ENCODE results near the gene NEK2. TPM values are rescaled to one million over a fixed set of nuclear protein-coding genes. Genes with fewer than 3 reads are reported as not detected.
"Not testable (repeated sequence)": the region's sequence is repeated elsewhere in the genome, so short reads cannot be mapped to it uniquely, and the experiment has no call there.

NEK2 gene
- polyA plus RNA-seq, 3 donors, result 0.07 TPM; not detected in 1

- no peak overlapping the region for H3K27ac ChIP-seq (ENCODE audit: low read depth, low read length)
- 43 to 54% (median 48%) methylated on average over 13 of the region's 13 CpGs for WGBS, 3 donors
Observed at GRCh38 chr1:211639475-211640300, 35.7 kb downstream of the NEK2 start.

GRCh38 chr1:211638689-211639101 lies 36.7 kb downstream of the NEK2 start:
- no peak overlapping the region for H3K27ac ChIP-seq (ENCODE audit: low read depth, low read length)
- 83 to 88% (median 86%) methylated on average over 5 of the region's 5 CpGs for WGBS, 3 donors

- no peak overlapping the region for H3K27ac ChIP-seq (ENCODE audit: low read depth, low read length)
- WGBS, 3 donors, result 70 to 84% (median 76%) methylated on average over 5 of the region's 5 CpGs
Observed at GRCh38 chr1:211638246-211638645, 37.2 kb downstream of the NEK2 start.

GRCh38 chr1:211637066-211637465 lies 38.4 kb downstream of the NEK2 start:
- WGBS, 3 donors, result 73 to 82% (median 78%) methylated on average over 3 of the region's 3 CpGs
- no peak overlapping the region for H3K27ac ChIP-seq (ENCODE audit: low read depth, low read length)

- H3K27ac ChIP-seq (ENCODE audit: low read depth, low read length), result not testable (repeated sequence)
- WGBS, 3 donors, result 69 to 80% (median 74%) methylated on average over 6 to 9 of the region's 9 CpGs
Observed at GRCh38 chr1:211636575-211637029, 38.8 kb downstream of the NEK2 start.

GRCh38 chr1:211635597-211636205 lies 39.7 kb downstream of the NEK2 start:
- H3K27ac ChIP-seq (ENCODE audit: low read depth, low read length), result no peak overlapping the region
- WGBS, 3 donors, result 81 to 89% (median 83%) methylated on average over 9 of the region's 9 CpGs

- 95 to 96% (median 95%) methylated on average over 4 of the region's 4 CpGs for WGBS, 3 donors
Observed at GRCh38 chr1:211634931-211635330, 40.5 kb downstream of the NEK2 start.

GRCh38 chr1:211634461-211634860 lies 41.0 kb downstream of the NEK2 start:
- WGBS, 3 donors, result 92 to 97% (median 96%) methylated on average over 4 of the region's 4 CpGs
- H3K27ac ChIP-seq (ENCODE audit: low read depth, low read length), result no peak overlapping the region

More at GRCh38 chr1:211634931-211635330, 40.5 kb downstream of the NEK2 start:
- no peak overlapping the region for H3K27ac ChIP-seq (ENCODE audit: low read depth, low read length)

GRCh38 chr1:211633524-211633846 lies 41.9 kb downstream of the NEK2 start:
- H3K27ac ChIP-seq (ENCODE audit: low read depth, low read length), result no peak overlapping the region
- 77 to 92% (median 91%) methylated on average over 8 of the region's 8 CpGs for WGBS, 3 donors

- H3K27ac ChIP-seq (ENCODE audit: low read depth, low read length), result no peak overlapping the region
- 21 to 54% (median 33%) methylated on average over 13 of the region's 13 CpGs for WGBS, 3 donors
Observed at GRCh38 chr1:211632808-211633523, 42.5 kb downstream of the NEK2 start.

- no peak overlapping the region for H3K27ac ChIP-seq (ENCODE audit: low read depth, low read length)
Observed at GRCh38 chr1:211632117-211632807, 43.2 kb downstream of the NEK2 start.

GRCh38 chr1:211631168-211631567 lies 44.3 kb downstream of the NEK2 start:
- WGBS, 3 donors, result 82 to 91% (median 85%) methylated on average over 6 of the region's 6 CpGs

More at GRCh38 chr1:211632117-211632807, 43.2 kb downstream of the NEK2 start:
- WGBS, 3 donors, result 70 to 79% (median 74%) methylated on average over 16 of the region's 16 CpGs

GRCh38 chr1:211630236-211631081 lies 45.0 kb downstream of the NEK2 start:
- WGBS, 3 donors, result 46 to 54% (median 47%) methylated on average over 17 of the region's 17 CpGs
- no peak overlapping the region for H3K27ac ChIP-seq (ENCODE audit: low read depth, low read length)

More at GRCh38 chr1:211631168-211631567, 44.3 kb downstream of the NEK2 start:
- no peak overlapping the region for H3K27ac ChIP-seq (ENCODE audit: low read depth, low read length)

- WGBS, 3 donors, result 70 to 71% (median 71%) methylated on average over 4 of the region's 4 CpGs
Observed at GRCh38 chr1:211628417-211628816, 47.0 kb downstream of the NEK2 start.

GRCh38 chr1:211627259-211627658 lies 48.2 kb downstream of the NEK2 start:
- no peak overlapping the region for H3K27ac ChIP-seq (ENCODE audit: low read depth, low read length)
- WGBS, 3 donors, result 89 to 93% (median 93%) methylated on average over 4 of the region's 4 CpGs

More at GRCh38 chr1:211628417-211628816, 47.0 kb downstream of the NEK2 start:
- H3K27ac ChIP-seq (ENCODE audit: low read depth, low read length), result no peak overlapping the region

- 94 to 96% (median 96%) methylated on average over 6 of the region's 7 CpGs for whole genome bisulfite sequencing, 3 donors
- H3K27ac ChIP-seq (ENCODE audit: low read depth, low read length), result not testable (repeated sequence)
Observed at GRCh38 chr1:211625866-211626265, 49.6 kb downstream of the NEK2 start.

GRCh38 chr1:211625040-211625439 lies 50.4 kb downstream of the NEK2 start:
- no peak overlapping the region for H3K27ac ChIP-seq (ENCODE audit: low read depth, low read length)
- WGBS, 3 donors, result 51 to 73% (median 64%) methylated on average over 2 of the region's 2 CpGs

GRCh38 chr1:211623515-211623914 lies 51.9 kb downstream of the NEK2 start:
- no peak overlapping the region for H3K27ac ChIP-seq (ENCODE audit: low read depth, low read length)
- WGBS, 3 donors, result 58 to 78% (median 73%) methylated on average over 3 of the region's 3 CpGs
